BJ (cell line): Measurements from ENCODE around the gene ST6GALNAC2. TPM values are rescaled to one million over a fixed set of nuclear protein-coding genes. Genes with fewer than 3 reads are reported as not detected.

Experiments
- CTCF ChIA-PET: fragments of 350-600 bp; formaldehyde crosslinking; extraction: SDS; loops from one replicate; lab custom pipeline; 2021; ENCODE audit warnings: antibody characterized with exemption, inconsistent platforms; lab: Yijun Ruan, JAX
- POLR2A ChIA-PET: fragments of 300-600 bp; sonication (Branson Sonifier 250); formaldehyde crosslinking; extraction: SDS; loops from one replicate; lab custom pipeline; 2021; ENCODE audit warnings: antibody characterized with exemption; lab: Charles Lee
- DNase-seq: peaks from one replicate; pipeline ENCODE4 v3.0.0-alpha.2; 2011; ENCODE audit warnings: low read depth
- H3K27me3 ChIP-seq: 2 replicates; pipeline ENCODE4 v1.6.0; 2011; ENCODE audit warnings: low read length; ENCODE audit not compliant: control insufficient read depth, insufficient read depth
- H3K36me3 ChIP-seq: 2 replicates; pipeline ENCODE4 v1.5.1; 2011; ENCODE audit warnings: low read length; ENCODE audit not compliant: control insufficient read depth, insufficient read depth
- H3K4me3 ChIP-seq: 2 replicates; pipeline ENCODE4 v1.5.1; 2011; ENCODE audit warnings: low read depth, mild to moderate bottlenecking, control low read depth, low read length
- polyA plus RNA-seq: library from polyadenylated mRNA; depleted of rRNA; stranded (reverse); fragments of >200 nt; gene quantifications from 2 replicates; pipeline ENCODE4 v1.2.3, GENCODE V29; 2011
- TF ChIP-seq, protein P1 (sequence below): IDR thresholded peaks from 2 replicates; pipeline ENCODE4 v1.5.1; 2011; ENCODE audit warnings: low read depth, mild to moderate bottlenecking, control low read depth, inconsistent platforms, low read length, moderate library complexity; ENCODE audit not compliant: insufficient read depth

The ST6GALNAC2 gene
- polyA plus RNA-seq, 1 experiment, result 0.72 TPM

DNA sequence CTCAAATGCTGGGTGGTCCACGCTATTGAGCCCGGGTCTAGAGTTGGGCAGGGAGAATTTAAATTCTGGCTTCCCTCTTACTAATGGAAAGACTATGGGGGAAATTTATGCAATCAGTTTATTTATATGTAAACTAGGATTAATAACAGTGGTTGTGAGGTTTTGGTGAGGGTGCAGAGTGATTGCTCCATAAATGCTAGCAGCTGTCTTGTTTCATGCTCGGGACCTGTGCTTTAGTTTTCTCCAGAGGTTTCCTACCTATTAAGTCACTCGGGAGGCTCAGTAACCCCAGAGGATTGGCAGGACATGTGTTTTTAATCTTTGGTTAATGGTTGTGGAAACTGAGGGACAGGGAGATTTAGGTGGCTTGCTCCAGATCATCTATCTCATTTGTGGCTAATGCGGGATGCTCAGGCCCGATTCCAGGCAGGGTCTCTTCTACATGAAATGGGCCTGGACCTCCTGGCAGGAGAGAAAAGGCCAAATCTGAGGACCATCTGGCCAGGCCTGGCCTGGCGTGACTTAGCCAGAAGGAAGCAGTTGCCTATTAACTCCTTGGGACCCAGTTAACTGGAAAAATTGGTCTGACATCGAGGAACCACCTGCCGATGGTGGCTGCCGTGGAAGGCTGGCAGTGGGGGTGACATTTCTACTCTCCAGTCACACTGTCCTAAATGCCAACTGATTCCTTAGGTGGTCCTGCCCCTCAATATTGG, 43.8 kb downstream of the ST6GALNAC2 start:
- Histone ChIP-seq H3K27me3 (peaks cover 13% of the 10 kb centered on the region), H3K4me3 (no peak overlapping the region), H3K36me3 (no peaks in the 10 kb centered on the region)
- DNase-seq, result no peak
- TF ChIP-seq, protein P1, sequence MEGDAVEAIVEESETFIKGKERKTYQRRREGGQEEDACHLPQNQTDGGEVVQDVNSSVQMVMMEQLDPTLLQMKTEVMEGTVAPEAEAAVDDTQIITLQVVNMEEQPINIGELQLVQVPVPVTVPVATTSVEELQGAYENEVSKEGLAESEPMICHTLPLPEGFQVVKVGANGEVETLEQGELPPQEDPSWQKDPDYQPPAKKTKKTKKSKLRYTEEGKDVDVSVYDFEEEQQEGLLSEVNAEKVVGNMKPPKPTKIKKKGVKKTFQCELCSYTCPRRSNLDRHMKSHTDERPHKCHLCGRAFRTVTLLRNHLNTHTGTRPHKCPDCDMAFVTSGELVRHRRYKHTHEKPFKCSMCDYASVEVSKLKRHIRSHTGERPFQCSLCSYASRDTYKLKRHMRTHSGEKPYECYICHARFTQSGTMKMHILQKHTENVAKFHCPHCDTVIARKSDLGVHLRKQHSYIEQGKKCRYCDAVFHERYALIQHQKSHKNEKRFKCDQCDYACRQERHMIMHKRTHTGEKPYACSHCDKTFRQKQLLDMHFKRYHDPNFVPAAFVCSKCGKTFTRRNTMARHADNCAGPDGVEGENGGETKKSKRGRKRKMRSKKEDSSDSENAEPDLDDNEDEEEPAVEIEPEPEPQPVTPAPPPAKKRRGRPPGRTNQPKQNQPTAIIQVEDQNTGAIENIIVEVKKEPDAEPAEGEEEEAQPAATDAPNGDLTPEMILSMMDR, result no peak
- CTCF ChIA-PET, result interaction anchor here (2.4 to 6.0 kb wide), 2 partner anchors 19 to 20 kb away, joined by 18 to 103 read pairs; no protein-coding TSS in a partner anchor
- POLR2A ChIA-PET, result no interaction called here

DNA sequence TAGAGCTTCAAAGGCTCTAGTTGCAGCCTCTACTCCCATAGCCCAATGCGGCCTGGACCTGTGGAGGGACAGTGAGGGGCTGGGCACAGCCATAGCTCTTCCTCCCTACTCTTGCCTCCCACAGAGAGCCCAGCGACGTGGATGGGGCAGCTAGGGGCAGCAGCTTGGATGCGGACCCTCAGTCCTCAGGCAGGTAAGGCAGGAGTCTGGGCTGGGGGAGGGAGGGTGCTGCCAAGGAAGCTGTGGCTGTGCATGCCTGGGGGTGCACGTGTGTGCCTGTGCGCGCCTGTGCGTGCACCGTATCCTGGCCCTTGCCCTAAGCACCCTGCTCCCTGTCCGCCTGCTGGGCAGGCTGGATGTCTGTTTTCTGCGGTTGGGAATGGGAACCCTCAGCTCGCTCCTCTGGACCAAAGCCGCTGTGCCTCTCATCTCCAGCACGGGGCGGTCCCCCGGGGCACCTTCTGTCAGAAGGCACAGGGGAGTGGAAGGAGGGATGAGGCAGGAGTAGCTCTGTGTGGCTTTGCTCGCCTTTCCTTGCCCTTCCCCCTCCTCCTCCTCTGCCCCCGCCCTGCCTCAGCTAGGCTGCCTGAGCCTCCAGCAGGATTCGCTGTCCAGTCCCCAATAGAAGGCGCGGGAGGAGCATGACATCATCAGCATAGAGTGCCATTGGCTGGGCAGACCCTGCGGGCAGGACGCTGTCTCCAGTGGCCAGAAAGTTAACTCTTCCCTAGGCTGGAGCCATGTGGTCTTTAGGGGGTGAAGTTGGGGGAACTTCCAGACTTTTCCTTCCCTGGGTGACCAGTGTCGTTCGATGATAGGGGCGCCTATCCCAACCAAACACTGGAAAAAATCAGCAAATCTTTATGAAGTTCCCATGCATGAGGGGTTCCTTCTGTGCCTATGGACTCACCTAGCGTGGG, 45.0 kb downstream of the ST6GALNAC2 start:
- peak overlapping the region; percentile 31; the same call in 1 of the 2 replicates for H3K4me3 ChIP-seq
- H3K27me3 ChIP-seq, result peaks cover 18% of the 10 kb centered on the region
- ChIA-PET POLR2A (no interaction called here), CTCF (interaction anchor here (0.7 to 2.4 kb wide), 8 partner anchors 11 to 132 kb away, joined by 3 to 18 read pairs (median 4); no protein-coding TSS in a partner anchor)
- DNase-seq, result peak; percentile 78
- TF ChIP-seq, protein P1, result no peak; the same call in 1 of the 2 replicates
- no peaks in the 10 kb centered on the region for H3K36me3 ChIP-seq

DNA sequence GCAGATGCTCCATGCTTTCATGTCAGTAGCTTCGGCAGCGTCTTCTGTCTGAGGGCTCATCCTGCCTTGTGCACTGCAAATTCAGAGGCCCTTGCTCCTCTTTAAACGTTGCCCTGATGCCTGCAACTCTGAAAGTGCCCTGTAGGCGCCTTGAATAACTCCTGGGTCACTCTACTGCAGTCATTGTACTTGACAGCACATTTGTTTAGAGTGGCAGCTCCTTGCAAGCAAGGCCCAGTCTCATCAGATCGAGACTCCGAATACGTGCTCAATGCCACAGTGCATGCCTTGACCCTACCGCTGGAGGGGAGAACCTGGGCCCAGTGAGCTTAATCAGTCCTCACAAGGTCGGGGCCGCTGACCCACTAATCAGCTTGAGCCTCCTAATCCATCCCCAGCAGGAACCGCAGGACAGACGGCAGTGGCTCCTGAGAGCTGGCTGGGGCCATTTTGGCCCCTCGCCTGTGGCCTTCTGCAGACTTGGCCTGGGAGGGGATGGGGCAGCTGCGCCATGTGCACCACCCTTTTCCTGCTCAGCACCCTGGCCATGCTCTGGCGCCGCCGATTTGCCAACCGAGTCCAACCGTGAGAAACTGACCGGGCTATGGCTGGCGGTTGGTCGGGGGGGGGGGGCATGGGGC, 45.9 kb downstream of the ST6GALNAC2 start, which contains the start of gene PRCD:
Gene PRCD, plus strand, starts transcription at position 414 of the 641 bp plus-strand sequence. Its CDS starts 98 bp downstream, at position 512.
- ChIA-PET POLR2A (no interaction called here), CTCF (interaction anchor here (0.6 to 2.4 kb wide), 7 partner anchors 12 to 749 kb away, joined by 3 to 18 read pairs (median 4); no protein-coding TSS in a partner anchor)
- Histone ChIP-seq H3K27me3 (peaks cover 16% of the 10 kb centered on the region), H3K36me3 (no peaks in the 10 kb centered on the region), H3K4me3 (peak within 1 kb of the TSS; percentile 31; the same call in 1 of the 2 replicates)
- TF ChIP-seq, protein P1, result no peak
- no peak for DNase-seq

DNA sequence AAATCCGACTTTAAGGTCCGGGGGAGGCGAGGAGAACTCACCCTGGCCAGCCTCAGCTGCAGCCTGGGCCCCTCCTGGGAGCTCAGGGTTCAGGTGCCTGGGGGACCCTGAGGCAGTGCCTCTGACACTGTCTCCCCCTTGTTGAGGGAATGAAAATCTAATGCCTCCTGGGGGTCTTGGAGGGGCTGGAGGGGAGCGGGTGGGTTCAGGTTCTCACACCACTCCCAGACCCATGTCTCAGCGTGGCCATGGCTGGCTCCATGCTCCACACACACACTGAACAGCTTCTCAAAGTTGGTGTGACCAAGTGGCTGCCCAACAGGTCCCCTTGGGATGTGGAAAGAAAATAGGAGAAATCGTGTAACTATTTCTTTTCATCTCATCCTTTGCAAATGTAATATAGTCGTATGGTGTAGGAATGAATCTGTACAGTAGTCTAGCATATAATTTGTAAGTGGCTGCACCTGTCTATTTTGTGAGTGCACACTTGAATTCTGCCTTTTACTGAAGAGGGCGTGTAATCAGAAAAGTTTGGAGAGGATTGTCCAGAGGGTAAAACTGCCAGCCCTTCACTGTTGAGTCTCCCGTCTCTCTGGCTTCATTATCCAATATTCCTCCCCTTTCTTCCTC, 46.6 kb downstream of the ST6GALNAC2 start:
- CTCF ChIA-PET, result interaction anchor here (0.6 to 3.2 kb wide), 6 partner anchors 9 to 749 kb away, joined by 3 to 22 read pairs (median 4); no protein-coding TSS in a partner anchor
- no peak for DNase-seq
- POLR2A ChIA-PET, result no interaction called here
- Histone ChIP-seq H3K4me3 (no peak overlapping the region), H3K36me3 (no peaks in the 10 kb centered on the region), H3K27me3 (peaks cover 16% of the 10 kb centered on the region)
- TF ChIP-seq, protein P1, result no peak
